ENCODE results near the gene SHISAL1. TPM values are rescaled to one million over a fixed set of nuclear protein-coding genes. Genes with fewer than 3 reads are reported as not detected.

The SHISAL1 gene
- total and polyA plus RNA-seq, 4 donors = 0.12 to 0.74 (median 0.34) TPM

DNA sequence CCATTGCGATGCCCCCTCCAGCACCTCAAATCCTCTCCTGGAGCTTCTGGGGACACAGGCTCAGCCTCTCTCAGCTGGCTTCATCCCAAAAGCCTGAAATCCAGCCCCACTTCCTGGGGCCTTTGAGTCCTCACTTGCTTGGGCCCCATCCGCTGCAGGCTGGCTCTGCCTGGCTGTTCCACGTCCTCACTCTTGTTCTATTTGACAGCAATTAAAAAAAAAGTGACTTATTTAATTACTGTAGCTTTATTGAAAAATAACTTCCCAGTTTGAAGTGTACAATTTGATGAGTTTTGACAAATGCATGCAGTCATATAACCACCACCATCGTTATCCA is 104.8 kb downstream of the SHISAL1 start:
- Histone ChIP-seq H3K9me3 (ENCODE audit: control insufficient read depth in 4 of 4, insufficient read depth in 3 of 4, low read length in 3 of 4) (peaks cover 0 to 7% (median 0%) of the 10 kb centered on the region in 4 donors), H3K4me1 (ENCODE audit: control insufficient read depth in 5 of 5, insufficient read depth in 5 of 5, low read length in 5 of 5) (peaks cover 0 to 16% (median 0%) of the 10 kb centered on the region in 5 donors), H3K9ac (ENCODE audit: insufficient read depth in 1 of 2, low read length in 2 of 2) (no peak overlapping the region), H3K27me3 (ENCODE audit: control insufficient read depth in 3 of 3, insufficient read depth in 3 of 3, low read length in 2 of 3) (peaks cover 0 to 3% (median 0%) of the 10 kb centered on the region in 3 donors), H3K4me3 (no peak overlapping the region), H3K36me3 (ENCODE audit: control insufficient read depth in 4 of 4, insufficient read depth in 4 of 4, low read length in 4 of 4) (no peaks in the 10 kb centered on the region), H3K27ac (ENCODE audit: low read depth in 1 of 2, low read length in 1 of 2) (no peak overlapping the region)
- ATAC-seq (ENCODE audit: insufficient read depth, low FRiP score) (no peak), DNase-seq (no peak)
- TF ChIP-seq, protein P1, sequence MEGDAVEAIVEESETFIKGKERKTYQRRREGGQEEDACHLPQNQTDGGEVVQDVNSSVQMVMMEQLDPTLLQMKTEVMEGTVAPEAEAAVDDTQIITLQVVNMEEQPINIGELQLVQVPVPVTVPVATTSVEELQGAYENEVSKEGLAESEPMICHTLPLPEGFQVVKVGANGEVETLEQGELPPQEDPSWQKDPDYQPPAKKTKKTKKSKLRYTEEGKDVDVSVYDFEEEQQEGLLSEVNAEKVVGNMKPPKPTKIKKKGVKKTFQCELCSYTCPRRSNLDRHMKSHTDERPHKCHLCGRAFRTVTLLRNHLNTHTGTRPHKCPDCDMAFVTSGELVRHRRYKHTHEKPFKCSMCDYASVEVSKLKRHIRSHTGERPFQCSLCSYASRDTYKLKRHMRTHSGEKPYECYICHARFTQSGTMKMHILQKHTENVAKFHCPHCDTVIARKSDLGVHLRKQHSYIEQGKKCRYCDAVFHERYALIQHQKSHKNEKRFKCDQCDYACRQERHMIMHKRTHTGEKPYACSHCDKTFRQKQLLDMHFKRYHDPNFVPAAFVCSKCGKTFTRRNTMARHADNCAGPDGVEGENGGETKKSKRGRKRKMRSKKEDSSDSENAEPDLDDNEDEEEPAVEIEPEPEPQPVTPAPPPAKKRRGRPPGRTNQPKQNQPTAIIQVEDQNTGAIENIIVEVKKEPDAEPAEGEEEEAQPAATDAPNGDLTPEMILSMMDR (IDR thresholded peaks at IDR 0.05; ENCODE audit: control extremely low read depth, extremely low read depth) = no peak
- WGBS, 2 donors = 86 to 90% methylated on average over 4 of the region's 4 CpGs

DNA sequence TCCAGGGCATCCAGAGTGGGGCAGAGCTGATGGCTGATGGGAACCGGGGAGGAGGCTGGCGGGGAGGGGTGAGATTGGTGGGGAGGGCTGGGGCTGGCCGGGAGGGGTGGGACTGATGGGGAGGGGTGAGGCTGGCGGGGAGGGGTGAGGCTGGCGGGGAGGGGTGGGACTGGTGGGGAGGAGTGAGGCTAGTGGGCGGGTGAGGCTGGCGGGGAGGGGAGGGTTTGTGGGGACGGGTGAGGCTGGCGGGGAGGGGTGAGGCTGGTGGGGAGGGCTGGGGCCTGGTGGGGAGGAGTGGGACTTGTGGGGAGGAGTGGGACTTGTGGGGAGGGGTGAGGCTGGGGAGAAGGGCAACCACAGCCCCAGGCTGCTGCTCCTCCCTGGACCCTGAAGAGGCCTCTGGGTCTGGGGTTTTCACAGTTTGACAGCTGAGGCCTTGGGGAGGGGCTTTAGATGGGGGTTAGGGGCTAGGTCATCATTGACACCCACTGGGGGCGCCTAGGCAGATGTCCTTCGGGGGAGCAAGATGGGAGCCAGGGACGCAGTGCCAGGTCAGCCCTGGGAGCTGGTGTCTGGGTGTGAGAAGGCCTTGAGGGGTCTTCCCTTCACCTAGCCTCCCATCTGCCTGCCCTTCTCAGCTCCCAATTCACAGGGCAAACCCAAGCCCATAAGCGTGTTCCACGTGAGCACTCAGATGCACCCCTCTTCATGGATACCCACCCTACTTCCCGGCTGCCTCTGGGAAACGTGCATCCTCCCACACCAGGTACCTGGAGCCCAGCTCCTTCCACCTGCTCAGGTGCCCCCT is 105.4 kb downstream of the SHISAL1 start:
- Histone ChIP-seq H3K4me1 (ENCODE audit: control insufficient read depth in 5 of 5, insufficient read depth in 5 of 5, low read length in 5 of 5) (peaks cover 0 to 18% (median 0%) of the 10 kb centered on the region in 5 donors), H3K27me3 (ENCODE audit: control insufficient read depth in 3 of 3, insufficient read depth in 3 of 3, low read length in 2 of 3) (peaks cover 0 to 3% (median 0%) of the 10 kb centered on the region in 3 donors), H3K9me3 (ENCODE audit: control insufficient read depth in 4 of 4, insufficient read depth in 3 of 4, low read length in 3 of 4) (peaks cover 0 to 7% (median 0%) of the 10 kb centered on the region in 4 donors), H3K36me3 (ENCODE audit: control insufficient read depth in 4 of 4, insufficient read depth in 4 of 4, low read length in 4 of 4) (no peaks in the 10 kb centered on the region), H3K4me3 (no peak overlapping the region), H3K27ac (ENCODE audit: low read depth in 1 of 2, low read length in 1 of 2) (no peak overlapping the region), H3K9ac (ENCODE audit: insufficient read depth in 1 of 2, low read length in 2 of 2) (no peak overlapping the region)
- WGBS, 2 donors = 78% methylated on average over 15 to 16 of the region's 16 CpGs
- TF ChIP-seq, protein P1 (IDR thresholded peaks at IDR 0.05; ENCODE audit: control extremely low read depth, extremely low read depth) = no peak
- ATAC-seq (ENCODE audit: insufficient read depth, low FRiP score) (no peak), DNase-seq (no peak)

DNA sequence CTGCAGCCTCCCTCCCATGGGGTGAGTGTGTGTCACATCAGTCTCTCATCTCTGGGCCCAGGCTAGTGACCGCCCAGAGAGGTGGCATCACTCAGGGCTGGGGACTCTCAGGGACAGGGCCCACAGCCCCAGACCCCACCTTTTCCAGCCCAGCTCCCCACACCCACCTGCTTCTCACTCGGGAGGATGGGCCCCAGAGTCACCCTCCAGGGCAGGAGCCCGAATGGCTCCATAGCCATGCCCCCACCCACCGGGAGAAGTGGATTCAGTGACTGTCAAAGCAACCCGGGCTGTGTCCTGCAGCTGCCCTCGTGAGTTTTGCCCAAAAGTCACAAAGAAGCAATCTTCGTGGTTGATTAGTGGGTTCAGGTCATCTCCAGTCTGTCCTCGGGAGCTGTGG is 106.1 kb downstream of the SHISAL1 start:
- no peak overlapping the region for H3K4me3 ChIP-seq
- H3K27ac ChIP-seq (ENCODE audit: low read depth in 1 of 2, low read length in 1 of 2) = no peak overlapping the region
- H3K27me3 ChIP-seq (ENCODE audit: control insufficient read depth in 3 of 3, insufficient read depth in 3 of 3, low read length in 2 of 3) = peaks cover 0 to 3% (median 0%) of the 10 kb centered on the region in 3 donors
- peaks cover 0 to 7% (median 0%) of the 10 kb centered on the region in 4 donors for H3K9me3 ChIP-seq (ENCODE audit: control insufficient read depth in 4 of 4, insufficient read depth in 3 of 4, low read length in 3 of 4)
- no peak overlapping the region for H3K9ac ChIP-seq (ENCODE audit: insufficient read depth in 1 of 2, low read length in 2 of 2)
- TF ChIP-seq, protein P1 (IDR thresholded peaks at IDR 0.05; ENCODE audit: control extremely low read depth, extremely low read depth) = no peak
- H3K36me3 ChIP-seq (ENCODE audit: control insufficient read depth in 4 of 4, insufficient read depth in 4 of 4, low read length in 4 of 4) = no peaks in the 10 kb centered on the region
- DNase-seq (no peak), ATAC-seq (ENCODE audit: insufficient read depth, low FRiP score) (no peak)
- H3K4me1 ChIP-seq (ENCODE audit: control insufficient read depth in 5 of 5, insufficient read depth in 5 of 5, low read length in 5 of 5) = peaks cover 0 to 17% (median 0%) of the 10 kb centered on the region in 5 donors
- WGBS, 2 donors = 87 to 90% methylated on average over 8 of the region's 8 CpGs
